CD4-positive, alpha-beta T cell (primary cell): ENCODE measurements around the gene NDP. TPM values are rescaled to one million over a fixed set of nuclear protein-coding genes. Genes with fewer than 3 reads are reported as not detected.

Experiments
- ATAC-seq: fragments of 200-7000 bp; cut with Tn5 transposase; one replicate; pipeline ENCODE4 v1.10.0; 2022; ENCODE audit warnings: mild to moderate bottlenecking; ENCODE audit not compliant: poor library complexity
- CTCF ChIA-PET: fragments of 350-600 bp; sonication (Branson Sonifier 250); formaldehyde crosslinking; loops from one replicate; lab custom pipeline; 2021; ENCODE audit warnings: antibody characterized with exemption, inconsistent platforms; lab: Charles Lee
- POLR2A ChIA-PET: fragments of 350-600 bp; sonication (Branson Sonifier 250); formaldehyde crosslinking; loops from one replicate; lab custom pipeline; 2021; ENCODE audit warnings: antibody characterized with exemption, inconsistent platforms; lab: Charles Lee
- DNase-seq, 14 experiments: peaks; one replicate each; pipeline ENCODE4 v3.0.0-alpha.2; 2013 to 2020; ENCODE audit warnings: mixed read lengths in 2 of 14
- H3K27ac ChIP-seq, 2 donors: one replicate each; pipeline versions ENCODE4 v1.5.1 to v1.7.0; 2013; ENCODE audit warnings: low read length in 2 of 2, low read depth in 1 of 2, mild to moderate bottlenecking in 1 of 2
- H3K27me3 ChIP-seq, 2 experiments: 1 replicate in 1 of 2; 2 replicates in 1 of 2; pipeline versions ENCODE4 v1.6.1 to v1.7.0; 2013; ENCODE audit warnings: low read length in 2 of 2, control low read depth in 1 of 2, mild to moderate bottlenecking in 1 of 2, moderate library complexity in 1 of 2; ENCODE audit not compliant: insufficient read depth in 2 of 2, control insufficient read depth in 1 of 2
- H3K36me3 ChIP-seq: one replicate; pipeline ENCODE4 v1.6.1; 2013; ENCODE audit warnings: low read length, control low read depth; ENCODE audit not compliant: insufficient read depth
- H3K4me1 ChIP-seq: one replicate; pipeline ENCODE4 v1.6.1; 2013; ENCODE audit warnings: low read length, control low read depth; ENCODE audit not compliant: insufficient read depth
- H3K4me3 ChIP-seq: one replicate; pipeline ENCODE4 v1.5.1; 2013; ENCODE audit warnings: mild to moderate bottlenecking, low read length, moderate library complexity
- H3K9me3 ChIP-seq, 2 experiments: 1 replicate in 1 of 2; 2 replicates in 1 of 2; pipeline versions ENCODE4 v1.6.1 to v1.7.0; 2013; ENCODE audit warnings: low read length in 2 of 2, mild to moderate bottlenecking in 2 of 2, control low read depth in 1 of 2, moderate library complexity in 1 of 2; ENCODE audit not compliant: control insufficient read depth in 1 of 2, insufficient read depth in 1 of 2
- H3K27ac Mint-ChIP-seq: one replicate; pipeline ENCODE4 v1.8.0; 2020; ENCODE audit warnings: mixed read lengths
- H3K27me3 Mint-ChIP-seq: one replicate; pipeline ENCODE4 v1.8.0; 2021; ENCODE audit warnings: mixed read lengths
- H3K36me3 Mint-ChIP-seq: one replicate; pipeline ENCODE4 v1.8.0; 2021; ENCODE audit warnings: low read depth, mixed read lengths
- H3K4me1 Mint-ChIP-seq: one replicate; pipeline ENCODE4 v1.8.0; 2021; ENCODE audit warnings: low read depth, mixed read lengths
- H3K4me3 Mint-ChIP-seq: one replicate; pipeline ENCODE4 v1.8.0; 2020; ENCODE audit warnings: mild to moderate bottlenecking, mixed read lengths
- H3K9me3 Mint-ChIP-seq: one replicate; pipeline ENCODE4 v1.8.0; 2020; ENCODE audit warnings: mixed read lengths
- CTCF ChIP-seq: fragments of 200-600 bp; IDR thresholded peaks from one replicate; pipeline ENCODE4 v1.8.0; 2022; ENCODE audit warnings: antibody characterized with exemption, mild to moderate bottlenecking
- intact Hi-C, 2 experiments: fragments of 100-400 bp; cut with DNase I in 1 of 2; cut with micrococcal nuclease in 1 of 2; formaldehyde crosslinking; loops; one replicate each; pipeline versions ENCODE4 v1.15.1 to v1.9.0; 2023 to 2025; cut with DNase I, micrococcal nuclease
- total RNA-seq, 174 experiments: library from RNA in 2 of 174; stranded (reverse) in 2 of 174; gene quantifications; one replicate each; pipeline ENCODE4 v1.2.3 and lab custom pipeline; 2021 to 2026

The NDP gene
- total RNA-seq, 2 experiments from 2014 or later, result not detected

- H3K27ac Mint-ChIP-seq, result no peak overlapping the region
These were observed 926 bp downstream of the NDP start for GRCh38 chrX:43971966-43972961.

GRCh38 chrX:43970528-43970927 is 2.7 kb downstream of the NDP start:
- Histone ChIP-seq H3K4me3 (no peak overlapping the region), H3K9me3 (no peaks in the 10 kb centered on the region), H3K4me1 (peaks cover 6% of the 10 kb centered on the region), H3K36me3 (no peaks in the 10 kb centered on the region), H3K27me3 (peaks cover 0 to 22% of the 10 kb centered on the region in 2 experiments), H3K27ac (no peak overlapping the region)
- ATAC-seq, result no peak
- H3K27ac Mint-ChIP-seq, result no peak overlapping the region
- H3K9me3 Mint-ChIP-seq, result no peaks in the 10 kb centered on the region
- ChIA-PET POLR2A (no interaction called here), CTCF (no interaction called here)
- intact Hi-C loops, result no loop called here
- H3K4me1 Mint-ChIP-seq, result peaks cover 17% of the 10 kb centered on the region
- H3K4me3 Mint-ChIP-seq, result no peak overlapping the region
- peaks cover 31% of the 10 kb centered on the region for H3K27me3 Mint-ChIP-seq
- H3K36me3 Mint-ChIP-seq, result no peaks in the 10 kb centered on the region
- no peak for DNase-seq
- TF ChIP-seq CTCF, result no peak

More at GRCh38 chrX:43971966-43972961, 926 bp downstream of the NDP start:
- DNase-seq (no peak), ATAC-seq (no peak)
- H3K36me3 Mint-ChIP-seq, result no peaks in the 10 kb centered on the region
- intact Hi-C loops, result no loop called here
- peaks cover 17% of the 10 kb centered on the region for H3K4me1 Mint-ChIP-seq
- Histone ChIP-seq H3K4me1 (peaks cover 6% of the 10 kb centered on the region), H3K9me3 (no peaks in the 10 kb centered on the region), H3K4me3 (peak overlapping the region; percentile 28), H3K27ac (no peak overlapping the region), H3K36me3 (no peaks in the 10 kb centered on the region), H3K27me3 (peaks cover 0 to 19% of the 10 kb centered on the region in 2 experiments)
- no peak for TF ChIP-seq CTCF
- peak overlapping the region; percentile 81 for H3K4me3 Mint-ChIP-seq
- no peaks in the 10 kb centered on the region for H3K9me3 Mint-ChIP-seq
- peaks cover 27% of the 10 kb centered on the region for H3K27me3 Mint-ChIP-seq
- ChIA-PET CTCF (no interaction called here), POLR2A (no interaction called here)

- TF ChIP-seq CTCF, result no peak
- H3K4me1 ChIP-seq, result peaks cover 6% of the 10 kb centered on the region
- intact Hi-C loops, result no loop called here
These were observed 3.4 kb downstream of the NDP start for GRCh38 chrX:43969504-43970501.

More at GRCh38 chrX:43969504-43970501, 3.4 kb downstream of the NDP start:
- Mint-ChIP-seq H3K4me3 (no peak overlapping the region), H3K36me3 (no peaks in the 10 kb centered on the region), H3K9me3 (no peaks in the 10 kb centered on the region), H3K27me3 (peaks cover 24% of the 10 kb centered on the region), H3K4me1 (peaks cover 17% of the 10 kb centered on the region), H3K27ac (no peak overlapping the region)
- no peak for ATAC-seq
- Histone ChIP-seq H3K27ac (no peak overlapping the region), H3K36me3 (no peaks in the 10 kb centered on the region), H3K4me3 (no peak overlapping the region), H3K9me3 (no peaks in the 10 kb centered on the region), H3K27me3 (peaks cover 0 to 22% of the 10 kb centered on the region in 2 experiments)
- POLR2A ChIA-PET, result no interaction called here
- DNase-seq, result no peak
- CTCF ChIA-PET, result no interaction called here
